Measurements from ENCODE around the gene TTC7B. TPM values are rescaled to one million over a fixed set of nuclear protein-coding genes. Genes with fewer than 3 reads are reported as not detected.
A peak's percentile ranks its signal among the peaks of the same experiment; 100 is the strongest.

The TTC7B gene
- total RNA-seq, 1 donor from 2014 or later, result 46.0 TPM

- no peak for DNase-seq (ENCODE audit: low read depth)
- TF ChIP-seq, protein P1, sequence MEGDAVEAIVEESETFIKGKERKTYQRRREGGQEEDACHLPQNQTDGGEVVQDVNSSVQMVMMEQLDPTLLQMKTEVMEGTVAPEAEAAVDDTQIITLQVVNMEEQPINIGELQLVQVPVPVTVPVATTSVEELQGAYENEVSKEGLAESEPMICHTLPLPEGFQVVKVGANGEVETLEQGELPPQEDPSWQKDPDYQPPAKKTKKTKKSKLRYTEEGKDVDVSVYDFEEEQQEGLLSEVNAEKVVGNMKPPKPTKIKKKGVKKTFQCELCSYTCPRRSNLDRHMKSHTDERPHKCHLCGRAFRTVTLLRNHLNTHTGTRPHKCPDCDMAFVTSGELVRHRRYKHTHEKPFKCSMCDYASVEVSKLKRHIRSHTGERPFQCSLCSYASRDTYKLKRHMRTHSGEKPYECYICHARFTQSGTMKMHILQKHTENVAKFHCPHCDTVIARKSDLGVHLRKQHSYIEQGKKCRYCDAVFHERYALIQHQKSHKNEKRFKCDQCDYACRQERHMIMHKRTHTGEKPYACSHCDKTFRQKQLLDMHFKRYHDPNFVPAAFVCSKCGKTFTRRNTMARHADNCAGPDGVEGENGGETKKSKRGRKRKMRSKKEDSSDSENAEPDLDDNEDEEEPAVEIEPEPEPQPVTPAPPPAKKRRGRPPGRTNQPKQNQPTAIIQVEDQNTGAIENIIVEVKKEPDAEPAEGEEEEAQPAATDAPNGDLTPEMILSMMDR (IDR thresholded peaks at IDR 0.05; ENCODE audit: insufficient read depth, low read length, poor library complexity, severe bottlenecking), result no peak
- H3K4me3 ChIP-seq (ENCODE audit: low read depth, low read length), result no peak overlapping the region
- no peaks in the 10 kb centered on the region for H3K36me3 ChIP-seq (ENCODE audit: control insufficient read depth, insufficient read depth, low read length)
- no peaks in the 10 kb centered on the region for H3K27me3 ChIP-seq (ENCODE audit: control insufficient read depth, insufficient read depth, low read length)
Observed at GRCh38 chr14:90809530-90810312, 6.5 kb downstream of the TTC7B start.

- TF ChIP-seq, protein P1 (IDR thresholded peaks at IDR 0.05; ENCODE audit: insufficient read depth, low read length, poor library complexity, severe bottlenecking), result no peak
- DNase-seq (ENCODE audit: low read depth), result peak; percentile 18
- Histone ChIP-seq H3K36me3 (ENCODE audit: control insufficient read depth, insufficient read depth, low read length) (no peaks in the 10 kb centered on the region), H3K27me3 (ENCODE audit: control insufficient read depth, insufficient read depth, low read length) (no peaks in the 10 kb centered on the region), H3K4me3 (ENCODE audit: low read depth, low read length) (no peak overlapping the region)
Observed at GRCh38 chr14:90808759-90809529, 7.3 kb downstream of the TTC7B start.

DNA sequence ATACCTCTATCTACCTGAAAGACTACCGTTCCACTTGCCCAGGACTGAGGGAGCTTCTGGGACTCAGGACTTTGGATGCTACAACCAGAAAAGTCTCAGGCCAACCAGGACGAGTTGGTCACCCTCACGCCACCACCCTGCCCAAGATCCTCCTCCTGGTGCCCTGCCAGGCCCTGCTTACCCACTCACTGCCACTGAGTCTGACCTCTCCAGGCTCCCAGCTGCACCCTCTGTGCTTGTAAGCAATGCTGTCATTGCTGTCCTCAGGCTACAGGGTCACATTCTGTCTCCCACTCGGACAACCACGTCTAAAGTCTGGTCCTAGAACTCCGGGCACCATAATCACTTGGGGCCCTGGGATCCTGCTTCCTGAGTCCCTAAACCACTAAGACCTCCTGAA lies 9.2 kb downstream of the TTC7B start:
- H3K27me3 ChIP-seq (ENCODE audit: control insufficient read depth, insufficient read depth, low read length), result no peaks in the 10 kb centered on the region
- H3K4me3 ChIP-seq (ENCODE audit: low read depth, low read length), result no peak overlapping the region
- TF ChIP-seq, protein P1 (IDR thresholded peaks at IDR 0.05; ENCODE audit: insufficient read depth, low read length, poor library complexity, severe bottlenecking), result no peak
- H3K36me3 ChIP-seq (ENCODE audit: control insufficient read depth, insufficient read depth, low read length), result no peaks in the 10 kb centered on the region
- DNase-seq (ENCODE audit: low read depth), result no peak

- no peak for DNase-seq (ENCODE audit: low read depth)
- no peaks in the 10 kb centered on the region for H3K36me3 ChIP-seq (ENCODE audit: control insufficient read depth, insufficient read depth, low read length)
- H3K4me3 ChIP-seq (ENCODE audit: low read depth, low read length), result no peak overlapping the region
- no peaks in the 10 kb centered on the region for H3K27me3 ChIP-seq (ENCODE audit: control insufficient read depth, insufficient read depth, low read length)
- TF ChIP-seq, protein P1 (IDR thresholded peaks at IDR 0.05; ENCODE audit: insufficient read depth, low read length, poor library complexity, severe bottlenecking), result no peak
Observed at GRCh38 chr14:90805662-90806540, 10.3 kb downstream of the TTC7B start.

- TF ChIP-seq, protein P1 (IDR thresholded peaks at IDR 0.05; ENCODE audit: insufficient read depth, low read length, poor library complexity, severe bottlenecking), result no peak
- H3K4me3 ChIP-seq (ENCODE audit: low read depth, low read length), result no peak overlapping the region
- H3K36me3 ChIP-seq (ENCODE audit: control insufficient read depth, insufficient read depth, low read length), result no peaks in the 10 kb centered on the region
- DNase-seq (ENCODE audit: low read depth), result no peak
- no peaks in the 10 kb centered on the region for H3K27me3 ChIP-seq (ENCODE audit: control insufficient read depth, insufficient read depth, low read length)
Observed at GRCh38 chr14:90805084-90805391, 11.2 kb downstream of the TTC7B start.
